ENCODE data around the gene M1AP.

The M1AP gene

GRCh38 chr2:74602586-74603281 lies 45.4 kb downstream of the M1AP start:
- no peak for TF ChIP-seq SIN3A (IDR thresholded peaks at IDR 0.05; ENCODE audit: borderline replicate concordance, insufficient read depth, low read length)
- no peak for TF ChIP-seq FOXP2 (optimal IDR thresholded peaks at IDR 0.05; ENCODE audit: borderline replicate concordance, extremely low read depth, extremely low read length, insufficient read depth)
- TF ChIP-seq REST (IDR thresholded peaks at IDR 0.05; ENCODE audit: insufficient read depth in 1 of 2, low read depth in 2 of 2, low read length in 2 of 2), result no peak
- TF ChIP-seq POLR2AphosphoS5 (IDR thresholded peaks at IDR 0.05; ENCODE audit: low read depth, low read length), result no peak
- no peak for TF ChIP-seq TAF1 (IDR thresholded peaks at IDR 0.05; ENCODE audit: borderline replicate concordance, insufficient read depth, low read length)

DNA sequence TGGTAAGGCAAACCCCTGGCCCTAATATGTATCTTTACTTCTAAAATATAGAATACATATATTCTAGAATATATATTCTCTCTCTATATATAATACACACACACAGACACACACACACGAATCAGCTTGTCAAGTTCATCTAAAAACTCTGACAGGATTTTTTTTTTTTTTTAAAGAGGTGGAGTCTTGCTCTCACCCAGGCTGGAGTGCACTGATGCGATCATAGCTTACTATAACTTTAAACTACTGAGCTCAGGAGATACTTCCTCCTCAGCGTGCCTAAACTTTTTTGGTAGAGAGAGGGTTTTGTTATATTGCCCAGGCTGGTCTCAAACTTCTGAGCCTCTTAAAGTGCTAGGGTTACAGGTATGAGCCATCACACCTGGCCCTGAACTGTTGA lies 48.5 kb downstream of the M1AP start:
- TF ChIP-seq POLR2AphosphoS5 (IDR thresholded peaks at IDR 0.05; ENCODE audit: low read depth, low read length) (no peak), FOXP2 (optimal IDR thresholded peaks at IDR 0.05; ENCODE audit: borderline replicate concordance, extremely low read depth, extremely low read length, insufficient read depth) (no peak), REST (IDR thresholded peaks at IDR 0.05; ENCODE audit: insufficient read depth in 1 of 2, low read depth in 2 of 2, low read length in 2 of 2) (no peak), SIN3A (IDR thresholded peaks at IDR 0.05; ENCODE audit: borderline replicate concordance, insufficient read depth, low read length) (no peak), TAF1 (IDR thresholded peaks at IDR 0.05; ENCODE audit: borderline replicate concordance, insufficient read depth, low read length) (no peak)

GRCh38 chr2:74597410-74597809 lies 50.7 kb downstream of the M1AP start:
- TF ChIP-seq SIN3A (IDR thresholded peaks at IDR 0.05; ENCODE audit: borderline replicate concordance, insufficient read depth, low read length), result no peak
- no peak for TF ChIP-seq TAF1 (IDR thresholded peaks at IDR 0.05; ENCODE audit: borderline replicate concordance, insufficient read depth, low read length)

DNA sequence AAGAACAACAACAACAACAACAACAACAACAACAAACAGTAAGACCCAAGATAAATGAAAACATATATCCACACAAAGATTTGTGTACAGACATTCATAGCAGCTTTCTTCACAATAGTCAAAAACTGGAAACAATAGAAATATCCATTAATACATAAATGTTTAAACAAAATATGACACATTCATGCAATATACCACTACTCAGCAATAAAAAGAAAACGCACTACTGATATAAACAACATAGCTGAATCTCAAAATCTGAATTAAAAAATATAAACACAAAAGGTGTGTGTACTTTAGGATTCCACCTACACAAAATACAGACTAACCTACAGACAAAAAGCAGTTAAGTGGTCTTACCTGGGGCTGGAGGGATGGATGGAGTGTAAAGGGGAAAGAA lies 51.5 kb downstream of the M1AP start:
- no peak for TF ChIP-seq POLR2AphosphoS5 (IDR thresholded peaks at IDR 0.05; ENCODE audit: low read depth, low read length)
- no peak for TF ChIP-seq SIN3A (IDR thresholded peaks at IDR 0.05; ENCODE audit: borderline replicate concordance, insufficient read depth, low read length)
- TF ChIP-seq REST (IDR thresholded peaks at IDR 0.05; ENCODE audit: insufficient read depth in 1 of 2, low read depth in 2 of 2, low read length in 2 of 2), result no peak
- no peak for TF ChIP-seq TAF1 (IDR thresholded peaks at IDR 0.05; ENCODE audit: borderline replicate concordance, insufficient read depth, low read length)

- no peak for TF ChIP-seq REST (IDR thresholded peaks at IDR 0.05; ENCODE audit: insufficient read depth in 1 of 2, low read depth in 2 of 2, low read length in 2 of 2)
- TF ChIP-seq FOXP2 (optimal IDR thresholded peaks at IDR 0.05; ENCODE audit: borderline replicate concordance, extremely low read depth, extremely low read length, insufficient read depth), result no peak
- TF ChIP-seq SIN3A (IDR thresholded peaks at IDR 0.05; ENCODE audit: borderline replicate concordance, insufficient read depth, low read length), result no peak
- no peak for TF ChIP-seq POLR2AphosphoS5 (IDR thresholded peaks at IDR 0.05; ENCODE audit: low read depth, low read length)
- TF ChIP-seq TAF1 (IDR thresholded peaks at IDR 0.05; ENCODE audit: borderline replicate concordance, insufficient read depth, low read length), result no peak
Measured at GRCh38 chr2:74593826-74594772, 54.0 kb downstream of the M1AP start.
